C4-2B (cell line): Measurements from ENCODE around the gene C17orf114.

Experiments
- H3K27ac ChIP-seq: fragments of 450-650 bp; 2 replicates; pipeline ENCODE4 v1.5.1; 2017
- ZFX ChIP-seq: fragments of 450-650 bp; IDR thresholded peaks from 2 replicates; pipeline ENCODE4 v1.6.1; 2017
- TF ChIP-seq, protein P1 (sequence below): fragments of 450-650 bp; conservative IDR thresholded peaks from 2 replicates; pipeline ENCODE4 v1.5.1; 2017; ENCODE audit warnings: mild to moderate bottlenecking

C17orf114 gene

DNA sequence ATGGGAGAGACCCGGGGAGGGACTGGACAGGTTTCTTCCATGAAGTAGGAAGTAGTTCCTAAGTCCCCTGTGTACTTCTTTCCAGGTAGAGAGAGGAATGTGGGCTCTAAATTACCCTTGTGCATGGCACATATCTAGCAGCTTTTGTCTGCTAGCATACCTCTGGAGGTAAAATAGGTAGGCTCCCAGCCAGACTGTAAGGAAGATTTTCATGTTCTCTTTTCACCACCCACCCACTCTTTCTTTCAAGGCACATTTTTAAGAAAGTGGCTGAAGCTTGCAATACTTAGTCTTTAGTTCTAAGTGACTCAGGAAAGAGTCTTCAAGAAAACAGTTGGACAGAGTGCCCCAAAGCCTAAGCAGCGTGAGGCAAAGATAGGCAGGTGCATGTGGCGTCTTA lies 40.2 kb upstream of the C17orf114 start:
- H3K27ac ChIP-seq, result no peak overlapping the region
- TF ChIP-seq ZFX, result no peak
- TF ChIP-seq, protein P1, sequence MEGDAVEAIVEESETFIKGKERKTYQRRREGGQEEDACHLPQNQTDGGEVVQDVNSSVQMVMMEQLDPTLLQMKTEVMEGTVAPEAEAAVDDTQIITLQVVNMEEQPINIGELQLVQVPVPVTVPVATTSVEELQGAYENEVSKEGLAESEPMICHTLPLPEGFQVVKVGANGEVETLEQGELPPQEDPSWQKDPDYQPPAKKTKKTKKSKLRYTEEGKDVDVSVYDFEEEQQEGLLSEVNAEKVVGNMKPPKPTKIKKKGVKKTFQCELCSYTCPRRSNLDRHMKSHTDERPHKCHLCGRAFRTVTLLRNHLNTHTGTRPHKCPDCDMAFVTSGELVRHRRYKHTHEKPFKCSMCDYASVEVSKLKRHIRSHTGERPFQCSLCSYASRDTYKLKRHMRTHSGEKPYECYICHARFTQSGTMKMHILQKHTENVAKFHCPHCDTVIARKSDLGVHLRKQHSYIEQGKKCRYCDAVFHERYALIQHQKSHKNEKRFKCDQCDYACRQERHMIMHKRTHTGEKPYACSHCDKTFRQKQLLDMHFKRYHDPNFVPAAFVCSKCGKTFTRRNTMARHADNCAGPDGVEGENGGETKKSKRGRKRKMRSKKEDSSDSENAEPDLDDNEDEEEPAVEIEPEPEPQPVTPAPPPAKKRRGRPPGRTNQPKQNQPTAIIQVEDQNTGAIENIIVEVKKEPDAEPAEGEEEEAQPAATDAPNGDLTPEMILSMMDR, result no peak

DNA sequence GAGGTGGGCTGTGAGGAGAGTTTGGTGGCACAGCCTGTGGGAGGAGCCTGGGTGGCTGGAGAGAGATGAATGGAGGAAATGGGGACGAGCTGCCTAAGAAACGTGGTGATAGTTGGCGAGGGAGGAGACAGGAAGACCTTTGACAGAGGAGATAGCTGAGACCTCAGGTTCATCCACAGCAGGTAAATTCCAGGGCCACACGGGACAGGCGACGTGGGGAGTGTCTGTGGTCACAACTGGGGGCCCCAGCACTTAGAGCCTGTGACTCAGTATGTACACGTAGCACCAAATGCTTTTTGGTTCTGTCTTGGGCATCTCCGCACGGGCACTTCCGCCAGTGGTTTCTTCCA lies 38.7 kb upstream of the C17orf114 start:
- no peak overlapping the region for H3K27ac ChIP-seq
- TF ChIP-seq, protein P1, result no peak
- TF ChIP-seq ZFX, result no peak

DNA sequence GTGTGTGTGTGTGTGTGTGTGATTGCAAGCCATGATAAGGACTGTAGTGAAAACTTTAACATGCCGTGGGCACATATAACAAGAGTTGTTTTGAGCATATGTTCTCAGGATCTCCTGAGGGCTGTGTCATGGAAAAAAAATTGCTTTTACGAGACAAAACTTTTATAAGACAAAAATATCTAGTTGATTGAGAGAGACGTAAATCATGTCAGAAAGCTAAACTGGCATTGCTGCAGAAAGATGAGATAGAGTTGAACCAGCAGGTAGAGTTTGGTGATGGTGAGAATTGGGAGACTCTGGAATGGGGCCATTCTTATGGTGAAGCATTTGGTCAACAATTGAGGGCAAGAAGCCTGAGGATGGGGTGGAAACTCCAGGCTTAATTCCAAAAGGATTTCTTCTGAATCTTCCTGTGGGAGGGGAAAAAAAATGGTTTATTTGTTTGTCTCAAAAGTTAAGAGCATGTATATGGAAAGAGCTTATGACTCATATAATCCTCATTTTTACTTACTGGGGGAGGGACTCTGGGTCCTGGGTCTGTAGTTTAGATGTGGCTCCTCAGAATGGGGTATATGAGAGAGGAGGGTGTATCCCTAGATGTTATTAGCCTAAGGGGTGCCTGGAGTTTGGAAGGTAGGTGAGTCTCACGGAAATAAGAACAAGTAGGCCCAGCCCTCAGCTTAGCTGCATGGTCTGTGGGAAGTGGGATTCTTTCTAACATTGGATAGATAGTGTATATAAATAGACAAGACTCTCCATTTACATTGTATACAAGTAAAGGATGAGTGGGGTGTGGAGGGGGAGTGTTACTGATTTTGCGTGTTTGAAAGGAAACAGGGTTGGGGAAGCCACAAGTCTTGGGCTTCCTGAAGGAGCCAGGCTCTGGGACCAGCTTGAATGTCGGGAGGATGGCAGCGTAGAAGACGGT lies 38.1 kb upstream of the C17orf114 start:
- TF ChIP-seq, protein P1, result no peak
- no peak for TF ChIP-seq ZFX
- H3K27ac ChIP-seq, result no peak overlapping the region

DNA sequence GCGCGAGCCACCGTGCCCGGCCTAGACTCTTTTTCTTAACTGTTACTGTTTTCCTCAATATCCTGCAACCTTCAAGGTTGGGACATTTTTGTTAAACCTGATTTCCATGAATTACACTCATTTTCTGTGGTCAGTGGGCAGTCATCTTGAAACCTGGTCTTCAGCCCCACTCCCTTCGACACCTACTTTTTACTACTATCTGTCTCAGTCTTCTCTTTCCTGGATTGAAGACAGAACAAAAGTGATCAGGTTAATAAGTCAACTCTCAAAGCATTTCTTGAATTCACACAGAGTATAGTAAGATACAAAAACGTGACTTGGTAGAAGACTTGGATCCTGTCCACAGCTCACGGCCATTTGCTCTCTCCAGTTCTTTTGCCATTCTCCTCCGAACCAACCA lies 37.1 kb upstream of the C17orf114 start:
- TF ChIP-seq, protein P1, result no peak
- TF ChIP-seq ZFX, result no peak
- no peak overlapping the region for H3K27ac ChIP-seq

DNA sequence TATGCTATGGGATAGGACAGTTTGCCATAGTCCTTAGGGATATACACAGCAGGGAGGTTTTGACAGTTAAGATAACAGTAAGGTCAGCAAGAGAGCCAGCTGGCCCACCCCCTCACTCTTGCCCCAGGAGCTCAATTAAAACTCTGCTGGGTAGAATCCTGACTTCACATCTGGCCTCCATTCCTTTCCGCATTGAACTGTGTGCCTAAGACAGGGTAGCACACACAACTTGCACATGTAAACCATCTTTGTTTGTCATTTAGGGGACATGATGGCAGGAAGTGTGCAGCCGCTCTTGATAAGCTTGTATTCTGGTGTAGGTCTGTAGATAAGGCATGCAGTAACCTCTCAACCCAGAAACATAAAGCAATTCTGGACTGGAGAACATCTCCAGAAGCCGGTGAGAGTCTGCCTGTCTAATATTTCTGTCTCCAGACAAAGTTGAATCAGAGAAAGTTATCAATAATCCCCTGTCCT lies 36.2 kb upstream of the C17orf114 start:
- TF ChIP-seq ZFX, result no peak
- TF ChIP-seq, protein P1, result no peak
- H3K27ac ChIP-seq, result no peak overlapping the region

DNA sequence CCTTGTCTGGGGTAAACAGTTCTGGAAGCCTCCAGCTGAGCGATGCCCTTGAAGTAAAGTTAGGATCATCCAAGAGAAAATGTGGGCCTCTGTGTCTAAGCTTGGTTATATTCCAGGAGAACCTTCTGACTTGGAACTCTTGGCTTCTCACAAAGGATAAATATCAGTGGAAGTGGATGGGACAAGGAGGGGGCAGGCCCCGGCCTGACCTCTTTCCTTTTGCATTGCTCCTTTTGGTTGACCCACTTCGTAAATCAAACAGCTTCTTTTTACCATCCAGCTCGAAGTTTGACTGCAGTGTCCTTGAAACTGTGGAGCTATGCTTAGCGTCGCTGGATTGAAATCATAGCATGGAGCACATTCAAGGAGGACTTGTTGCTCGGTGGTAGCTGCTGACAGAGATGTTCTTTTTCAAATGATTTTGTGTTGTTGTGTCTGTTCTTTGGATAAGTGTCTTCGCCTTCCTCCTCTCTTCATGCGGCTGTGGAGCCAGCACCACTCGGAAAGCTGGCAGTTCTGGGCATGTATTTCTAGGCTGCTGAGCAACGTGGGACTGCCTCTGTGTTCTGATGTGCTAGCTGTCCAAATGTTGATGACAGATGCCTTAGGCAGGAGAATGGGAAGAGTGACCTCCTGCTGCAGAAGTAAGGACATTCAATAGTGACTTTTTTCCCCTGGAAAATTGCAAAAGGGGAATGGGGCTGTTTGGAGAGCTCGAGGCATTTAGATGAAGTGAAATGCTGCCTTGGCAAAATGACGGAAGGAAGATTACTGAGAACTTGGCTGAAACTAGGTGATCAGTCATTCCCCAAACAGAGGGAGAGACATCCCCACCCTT lies 35.6 kb upstream of the C17orf114 start:
- no peak for TF ChIP-seq ZFX
- TF ChIP-seq, protein P1, result no peak

DNA sequence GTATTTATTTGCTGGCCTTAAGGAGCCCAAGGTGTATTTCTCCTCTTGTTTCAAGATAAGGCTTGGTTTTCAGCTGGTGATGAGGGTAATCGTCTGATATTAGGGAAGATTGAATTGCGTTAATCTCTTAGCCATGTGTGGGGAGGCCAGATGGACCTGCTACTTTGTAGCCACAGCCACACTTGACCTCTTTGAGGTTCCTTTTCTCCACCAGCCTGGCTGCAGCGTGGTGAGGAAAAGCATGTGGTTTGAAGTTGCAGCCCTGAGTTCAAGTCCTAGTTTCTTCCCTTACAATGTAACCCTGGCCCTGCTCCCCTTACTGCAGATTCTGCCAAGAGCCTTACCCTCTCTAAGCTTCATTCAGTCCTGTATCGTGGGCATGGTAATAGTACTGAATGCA lies 34.1 kb upstream of the C17orf114 start:
- H3K27ac ChIP-seq, result no peak overlapping the region
- TF ChIP-seq, protein P1, result no peak
- no peak for TF ChIP-seq ZFX

More for the DNA sequence above, 35.6 kb upstream of the C17orf114 start:
- H3K27ac ChIP-seq, result no peak overlapping the region
